Smooth muscle cell of the pulmonary artery (primary cell): ENCODE data around the gene NPW. TPM values are rescaled to one million over a fixed set of nuclear protein-coding genes. Genes with fewer than 3 reads are reported as not detected.

Experiments
- total RNA-seq: library from RNA; depleted of rRNA; stranded (reverse); fragments of >200 nt; gene quantifications from 2 replicates; pipeline ENCODE4 v1.2.3, GENCODE V29; 2014

NPW gene
- 0.85 and 1.0 TPM in 2 replicates for total RNA-seq

GRCh38 chr16:2019518-2019920 lies at the start of gene NPW:
Gene NPW, plus strand, starts transcription at chr16:2019785.

GRCh38 chr16:1971796-1972489 lies 47.6 kb upstream of the NPW start, which contains the start of gene TBL3:
Gene TBL3, plus strand, starts transcription at chr16:1972053. Its CDS starts 112 bp downstream, at chr16:1972165.

GRCh38 chr16:1981398-1981836 lies 38.2 kb upstream of the NPW start, which contains the start of gene NOXO1:
Gene NOXO1, minus strand, starts transcription at chr16:1981469. Its CDS starts 290 bp downstream, at chr16:1981179.

GRCh38 chr16:1983544-1984346 lies 35.8 kb upstream of the NPW start, which contains the start of gene GFER:
Gene GFER, plus strand, starts transcription at chr16:1984193. Its CDS starts 26 bp downstream, at chr16:1984219.

GRCh38 chr16:1989209-1990100 lies 30.1 kb upstream of the NPW start, which contains the start of gene SYNGR3:
Gene SYNGR3, plus strand, starts transcription at chr16:1989970. Its CDS starts 133 bp downstream, at chr16:1990103.

GRCh38 chr16:2009791-2010510 lies 9.6 kb upstream of the NPW start, which contains the start of gene ZNF598:
Gene ZNF598, minus strand, starts transcription at chr16:2009821.

GRCh38 chr16:2026461-2027023 lies 7.0 kb downstream of the NPW start, which contains the start of gene NHERF2:
Gene NHERF2, plus strand, starts transcription at chr16:2026902. Its CDS starts 104 bp downstream, at chr16:2027006.

GRCh38 chr16:2047330-2048115 lies 27.9 kb downstream of the NPW start, which contains the start of the genes NTHL1 and TSC2:
Gene NTHL1, minus strand, starts transcription at chr16:2047834. Its CDS starts 11 bp downstream, at chr16:2047823.
Gene TSC2, plus strand, starts transcription at chr16:2047985. Its CDS starts 631 bp downstream, at chr16:2048616.

Other genes starting within 250 kb of the NPW start
- 45.3 and 61.7 TPM in 2 replicates for gene NME3, start 248.2 kb upstream of the NPW start, total RNA-seq
- 8.5 and 15.9 TPM in 2 replicates for gene EME2, start 247.0 kb upstream of the NPW start, total RNA-seq
- 42.2 and 57.1 TPM in 2 replicates for gene MRPS34, start 246.7 kb upstream of the NPW start, total RNA-seq
- gene SPSB3, start 237.2 kb upstream of the NPW start, total RNA-seq, result 30.7 and 34.6 TPM in 2 replicates
- 43.3 and 54.7 TPM in 2 replicates for gene NUBP2, start 236.8 kb upstream of the NPW start, total RNA-seq
- gene IGFALS, start 226.1 kb upstream of the NPW start, total RNA-seq, result 0.17 TPM in 1 of 2 replicates, not detected in the other
- gene HAGH, start 193.0 kb upstream of the NPW start, total RNA-seq, result 50.2 and 86.0 TPM in 2 replicates
- 59.8 and 96.2 TPM in 2 replicates for gene FAHD1, start 192.6 kb upstream of the NPW start, total RNA-seq
- not detected in 2 replicates for gene MEIOB, start 147.6 kb upstream of the NPW start, total RNA-seq
- gene HS3ST6, start 101.4 kb upstream of the NPW start, total RNA-seq, result not detected in 2 replicates
- gene MSRB1, start 76.6 kb upstream of the NPW start, total RNA-seq, result 5.0 and 7.1 TPM in 2 replicates
- 0.07 TPM in 1 of 2 replicates, not detected in the other for gene RPL3L, start 65.1 kb upstream of the NPW start, total RNA-seq
- gene NDUFB10, start 60.2 kb upstream of the NPW start, total RNA-seq, result 123 and 126 TPM in 2 replicates
- gene RPS2, start 55.0 kb upstream of the NPW start, total RNA-seq, result 1,723 and 1,779 TPM in 2 replicates
- gene RNF151, start 52.9 kb upstream of the NPW start, total RNA-seq, result not detected in 2 replicates
- 43.1 and 56.3 TPM in 2 replicates for gene TBL3, start 47.7 kb upstream of the NPW start, total RNA-seq
- gene NOXO1, start 38.3 kb upstream of the NPW start, total RNA-seq, result not detected in 2 replicates
- 8.1 and 15.1 TPM in 2 replicates for gene GFER, start 35.6 kb upstream of the NPW start, total RNA-seq
- gene SYNGR3, start 29.8 kb upstream of the NPW start, total RNA-seq, result 4.0 and 12.5 TPM in 2 replicates
- gene ZNF598, start 10.0 kb upstream of the NPW start, total RNA-seq, result 16.4 and 29.0 TPM in 2 replicates
- gene NHERF2, start 7.1 kb downstream of the NPW start, total RNA-seq, result 66.8 and 76.2 TPM in 2 replicates
- gene NTHL1, start 28.0 kb downstream of the NPW start, total RNA-seq, result 19.2 and 22.6 TPM in 2 replicates
- 57.9 and 73.0 TPM in 2 replicates for gene TSC2, start 28.2 kb downstream of the NPW start, total RNA-seq
- 276 and 395 TPM in 2 replicates for gene PKD1, start 116.1 kb downstream of the NPW start, total RNA-seq
- gene RAB26, start 128.8 kb downstream of the NPW start, total RNA-seq, result 1.2 and 3.1 TPM in 2 replicates
- gene TRAF7, start 136.0 kb downstream of the NPW start, total RNA-seq, result 70.4 and 97.4 TPM in 2 replicates
- gene CASKIN1, start 176.8 kb downstream of the NPW start, total RNA-seq, result 0.20 and 1.7 TPM in 2 replicates
- gene MLST8, start 185.7 kb downstream of the NPW start, total RNA-seq, result 24.3 and 28.1 TPM in 2 replicates
- gene BRICD5, start 191.1 kb downstream of the NPW start, total RNA-seq, result 1.2 and 2.2 TPM in 2 replicates
- 6.1 and 11.0 TPM in 2 replicates for gene PGP, start 195.1 kb downstream of the NPW start, total RNA-seq
- gene E4F1, start 203.8 kb downstream of the NPW start, total RNA-seq, result 24.2 and 32.3 TPM in 2 replicates
- gene DNASE1L2, start 216.7 kb downstream of the NPW start, total RNA-seq, result 0.65 and 0.92 TPM in 2 replicates
- 17.9 and 23.9 TPM in 2 replicates for gene ECI1, start 231.8 kb downstream of the NPW start, total RNA-seq
- gene RNPS1, start 248.3 kb downstream of the NPW start, total RNA-seq, result 45.6 and 57.1 TPM in 2 replicates